Measurements from ENCODE around the gene CRISP1. TPM values are rescaled to one million over a fixed set of nuclear protein-coding genes. Genes with fewer than 3 reads are reported as not detected.

The CRISP1 gene
- total and polyA plus RNA-seq, 10 of the 15 experiments (the other 5 are each of a cell fraction or from before 2014, with no cell fraction given): not detected

GRCh38 chr6:49912196-49912595, 45.9 kb upstream of the CRISP1 start:
- no peak for ATAC-seq

More at GRCh38 chr6:49912196-49912595, 45.9 kb upstream of the CRISP1 start:
- DNase-seq (ENCODE audit: low read depth, low spot score) (no peak), FAIRE-seq (no peak)
- intact Hi-C loops (cut with micrococcal nuclease; ENCODE audit: unreplicated experiment) (no loop called here), in situ Hi-C loops (cut with MboI) (no loop called here)
- no peaks in the 10 kb centered on the region for H3K9me3 ChIP-seq (replicated peaks; ENCODE audit: control insufficient read depth, insufficient read depth, low read length)
- H3K27me3 ChIP-seq (replicated peaks in 1 of 2; ENCODE audit: control insufficient read depth in 2 of 2, insufficient read depth in 2 of 2, low read length in 1 of 2): no peaks in the 10 kb centered on the region
- BruUV-seq (replicated peaks): no TSS peak
- no peaks in the 10 kb centered on the region for H3K79me2 ChIP-seq (ENCODE audit: control insufficient read depth, insufficient read depth, low read length)
- CTCF ChIA-PET: interaction anchor here (0.8 kb wide), 1 partner anchor 187 kb away, joined by 3 read pairs; no protein-coding TSS in a partner anchor
- H3K4me2 ChIP-seq (ENCODE audit: control insufficient read depth, insufficient read depth): no peak overlapping the region
- SMC1A ChIA-PET (ENCODE audit: uncharacterized antibody, unreplicated experiment): interaction anchor here (0.9 kb wide), 1 partner anchor 24 kb away, joined by 3 read pairs; no protein-coding TSS in a partner anchor
- no peak overlapping the region for H3K9ac ChIP-seq (ENCODE audit: control insufficient read depth, insufficient read depth, low read length)
- no peaks in the 10 kb centered on the region for H4K20me1 ChIP-seq (ENCODE audit: control insufficient read depth, insufficient read depth)
- H3K27ac ChIP-seq (ENCODE audit: control insufficient read depth, insufficient read depth): no peak overlapping the region
- H3K4me1 ChIP-seq (ENCODE audit: control insufficient read depth, insufficient read depth, low read length): no peaks in the 10 kb centered on the region
- RAD21 ChIA-PET (ENCODE audit: unreplicated experiment): no interaction called here
- H3K36me3 ChIP-seq (ENCODE audit: control insufficient read depth in 2 of 2, insufficient read depth in 2 of 2, low read length in 1 of 2): no peaks in the 10 kb centered on the region
- POLR2A ChIA-PET: no interaction called here
- no peak overlapping the region for H3K4me3 ChIP-seq
- TF ChIP-seq FOXK2 (IDR thresholded peaks at IDR 0.05) (no peak), STAT3 (IDR thresholded peaks at IDR 0.05; ENCODE audit: low read depth, low read length) (no peak), PBX3 (IDR thresholded peaks at IDR 0.05; ENCODE audit: insufficient replicate concordance, low read depth, low read length) (no peak), CREM (IDR thresholded peaks at IDR 0.05; ENCODE audit: low read depth) (no peak), NRF1 (conservative IDR thresholded peaks at IDR 0.05; ENCODE audit: low read depth, low read length) (no peak), PAX5 (IDR thresholded peaks at IDR 0.05; ENCODE audit: borderline replicate concordance, low read depth, low read length) (no peak), ZBTB11 (CRISPR knock-in tag; IDR thresholded peaks at IDR 0.05) (no peak), SMAD1 (IDR thresholded peaks at IDR 0.05; ENCODE audit: low read depth, partially characterized antibody) (no peak), TBL1XR1 (IDR thresholded peaks at IDR 0.05; ENCODE audit: low read depth, low read length) (no peak), E2F8 (IDR thresholded peaks at IDR 0.05; ENCODE audit: low read depth, partially characterized antibody) (no peak), ZNF622 (IDR thresholded peaks at IDR 0.05) (no peak), SIN3A (IDR thresholded peaks at IDR 0.05; ENCODE audit: low read depth, low read length) (no peak)
- WGBS (ENCODE audit: insufficient coverage, insufficient replicate concordance, low lambda C conversion rate, missing lambda C conversion rate): 26% methylated on average over 1 of the region's 1 CpG
- no peak overlapping the region for H2AFZ ChIP-seq (ENCODE audit: control insufficient read depth, low read depth, low read length)
